Loucy (cell line): Measurements from ENCODE around the gene NBEA.

ENCODE experiments used
- H2AFZ ChIP-seq: fragments of 200-600 bp; sonication (generic); 2 replicates; pipeline ENCODE4 v1.6.0; 2016; ENCODE audit warnings: antibody characterized with exemption, mild to moderate bottlenecking, low read length, moderate library complexity
- H3F3A ChIP-seq: fragments of 200-600 bp; 2 replicates; pipeline ENCODE4 v1.6.0; 2016; ENCODE audit warnings: antibody characterized with exemption, low read depth, mild to moderate bottlenecking
- H3K27me3 ChIP-seq: fragments of 200-600 bp; sonication (generic); 2 replicates; pipeline ENCODE4 v1.6.1; 2014; ENCODE audit warnings: low read length, mild to moderate bottlenecking; ENCODE audit not compliant: insufficient read depth, poor library complexity, severe bottlenecking
- H3K36me3 ChIP-seq: fragments of 200-600 bp; sonication (generic); 2 replicates; pipeline ENCODE4 v1.6.1; 2016; ENCODE audit warnings: low read length; ENCODE audit not compliant: insufficient read depth
- H3K4me1 ChIP-seq: fragments of 200-600 bp; sonication (generic); 2 replicates; pipeline ENCODE4 v1.5.1; 2014; ENCODE audit warnings: low read length, mild to moderate bottlenecking; ENCODE audit not compliant: insufficient read depth, poor library complexity, severe bottlenecking
- H3K4me2 ChIP-seq: fragments of 200-600 bp; sonication (generic); 2 replicates; pipeline ENCODE4 v1.6.0; 2014; ENCODE audit warnings: antibody characterized with exemption, low read length, low read depth, mild to moderate bottlenecking; ENCODE audit not compliant: poor library complexity, severe bottlenecking
- H3K4me3 ChIP-seq: fragments of 200-600 bp; sonication (generic); 2 replicates; pipeline ENCODE4 v1.5.1; 2014; ENCODE audit warnings: low read length, mild to moderate bottlenecking, mixed read lengths; ENCODE audit not compliant: poor library complexity, severe bottlenecking
- H3K79me2 ChIP-seq: fragments of 200-600 bp; sonication (generic); 2 replicates; pipeline ENCODE4 v1.6.1; 2014; ENCODE audit warnings: low read length; ENCODE audit not compliant: insufficient read depth
- H3K9ac ChIP-seq: fragments of 200-600 bp; sonication (generic); 2 replicates; pipeline ENCODE4 v1.6.0; 2014; ENCODE audit warnings: mild to moderate bottlenecking, low read depth, low read length, moderate library complexity; ENCODE audit not compliant: poor library complexity, severe bottlenecking
- H3K9me2 ChIP-seq: fragments of 200-600 bp; sonication (generic); replicated peaks from 2 replicates; pipeline ENCODE4 v1.6.1; 2016; ENCODE audit warnings: low read depth, low read length, mixed read lengths
- H3K9me3 ChIP-seq: fragments of 200-600 bp; sonication (generic); 2 replicates; pipeline ENCODE4 v1.6.1; 2014; ENCODE audit warnings: mild to moderate bottlenecking, antibody characterized with exemption, low read length, low read depth; ENCODE audit not compliant: insufficient read depth
- H4K20me1 ChIP-seq: fragments of 200-600 bp; sonication (generic); 2 replicates; pipeline ENCODE4 v1.6.0; 2014; ENCODE audit warnings: antibody characterized with exemption, low read length, mild to moderate bottlenecking; ENCODE audit not compliant: insufficient read depth, poor library complexity, severe bottlenecking
- EZH2phosphoT487 ChIP-seq: fragments of 200-600 bp; IDR thresholded peaks from 2 replicates; pipeline ENCODE4 v1.6.1; 2018; ENCODE audit warnings: antibody characterized with exemption, mild to moderate bottlenecking, moderate library complexity, borderline replicate concordance
- TF ChIP-seq, protein P1 (sequence below): fragments of 200-600 bp; sonication (generic); conservative IDR thresholded peaks from 2 replicates; pipeline ENCODE4 v1.5.1; 2014; ENCODE audit warnings: mild to moderate bottlenecking, antibody characterized with exemption, low read length

The NBEA gene

DNA sequence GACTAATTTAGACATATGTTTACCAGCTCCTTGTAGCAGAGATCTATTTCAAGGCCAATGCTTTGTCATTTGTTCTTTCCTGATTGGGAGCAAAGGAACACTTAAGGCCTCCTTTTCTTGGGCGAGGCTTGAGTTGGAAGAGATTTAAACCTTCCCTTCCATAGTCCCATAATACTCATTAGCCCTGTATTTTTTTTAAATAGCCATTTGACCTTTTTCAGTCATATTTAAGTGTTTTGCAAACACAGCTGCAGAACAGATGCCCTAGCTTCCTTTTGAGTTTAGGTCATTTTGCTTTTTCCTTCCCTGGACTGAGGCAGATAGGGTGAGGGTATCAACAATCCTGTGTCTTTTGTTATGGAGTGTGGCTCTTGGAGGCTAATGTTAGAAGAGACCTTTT, 198.3 kb downstream of the NBEA start:
- no peak overlapping the region for H3K9ac ChIP-seq
- no peaks in the 10 kb centered on the region for H3K9me3 ChIP-seq
- H4K20me1 ChIP-seq, result no peaks in the 10 kb centered on the region
- H3K4me2 ChIP-seq, result peak overlapping the region; percentile 24
- H3K36me3 ChIP-seq, result no peaks in the 10 kb centered on the region
- no peaks in the 10 kb centered on the region for H3K9me2 ChIP-seq
- no peak overlapping the region for H2AFZ ChIP-seq
- H3K27me3 ChIP-seq, result no peaks in the 10 kb centered on the region
- H3K4me3 ChIP-seq, result no peak overlapping the region
- H3K4me1 ChIP-seq, result peaks cover 4% of the 10 kb centered on the region
- H3K79me2 ChIP-seq, result no peaks in the 10 kb centered on the region
- TF ChIP-seq, protein P1, sequence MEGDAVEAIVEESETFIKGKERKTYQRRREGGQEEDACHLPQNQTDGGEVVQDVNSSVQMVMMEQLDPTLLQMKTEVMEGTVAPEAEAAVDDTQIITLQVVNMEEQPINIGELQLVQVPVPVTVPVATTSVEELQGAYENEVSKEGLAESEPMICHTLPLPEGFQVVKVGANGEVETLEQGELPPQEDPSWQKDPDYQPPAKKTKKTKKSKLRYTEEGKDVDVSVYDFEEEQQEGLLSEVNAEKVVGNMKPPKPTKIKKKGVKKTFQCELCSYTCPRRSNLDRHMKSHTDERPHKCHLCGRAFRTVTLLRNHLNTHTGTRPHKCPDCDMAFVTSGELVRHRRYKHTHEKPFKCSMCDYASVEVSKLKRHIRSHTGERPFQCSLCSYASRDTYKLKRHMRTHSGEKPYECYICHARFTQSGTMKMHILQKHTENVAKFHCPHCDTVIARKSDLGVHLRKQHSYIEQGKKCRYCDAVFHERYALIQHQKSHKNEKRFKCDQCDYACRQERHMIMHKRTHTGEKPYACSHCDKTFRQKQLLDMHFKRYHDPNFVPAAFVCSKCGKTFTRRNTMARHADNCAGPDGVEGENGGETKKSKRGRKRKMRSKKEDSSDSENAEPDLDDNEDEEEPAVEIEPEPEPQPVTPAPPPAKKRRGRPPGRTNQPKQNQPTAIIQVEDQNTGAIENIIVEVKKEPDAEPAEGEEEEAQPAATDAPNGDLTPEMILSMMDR, result no peak
- TF ChIP-seq EZH2phosphoT487, result no peak
- H3F3A ChIP-seq, result no peaks in the 10 kb centered on the region

DNA sequence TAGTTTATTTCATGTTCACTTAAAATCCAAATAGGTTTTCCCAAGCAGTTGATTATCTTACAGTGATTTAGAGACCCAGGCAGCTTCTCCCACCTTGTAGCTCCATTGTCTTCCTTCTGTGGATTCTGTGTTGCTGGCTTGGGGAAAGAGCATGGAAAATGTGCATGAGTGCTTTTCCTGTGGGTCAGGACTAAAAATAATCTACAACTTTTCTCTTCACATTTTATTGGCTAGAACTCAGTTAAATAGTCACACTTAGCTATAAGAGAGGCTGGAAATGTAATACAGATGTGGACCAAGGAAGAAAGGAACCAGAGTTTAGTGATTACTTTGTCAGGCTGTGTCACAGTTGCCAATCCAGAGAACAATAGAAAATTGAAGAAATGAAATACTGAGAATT, 198.8 kb downstream of the NBEA start:
- no peak for TF ChIP-seq EZH2phosphoT487
- TF ChIP-seq, protein P1, result no peak
- Histone ChIP-seq H3F3A (no peaks in the 10 kb centered on the region), H3K4me3 (no peak overlapping the region), H2AFZ (no peak overlapping the region), H3K9me2 (no peaks in the 10 kb centered on the region), H3K79me2 (no peaks in the 10 kb centered on the region), H3K4me2 (no peak overlapping the region), H3K27me3 (no peaks in the 10 kb centered on the region), H4K20me1 (no peaks in the 10 kb centered on the region), H3K4me1 (peaks cover 4% of the 10 kb centered on the region), H3K36me3 (no peaks in the 10 kb centered on the region), H3K9me3 (no peaks in the 10 kb centered on the region), H3K9ac (no peak overlapping the region)

DNA sequence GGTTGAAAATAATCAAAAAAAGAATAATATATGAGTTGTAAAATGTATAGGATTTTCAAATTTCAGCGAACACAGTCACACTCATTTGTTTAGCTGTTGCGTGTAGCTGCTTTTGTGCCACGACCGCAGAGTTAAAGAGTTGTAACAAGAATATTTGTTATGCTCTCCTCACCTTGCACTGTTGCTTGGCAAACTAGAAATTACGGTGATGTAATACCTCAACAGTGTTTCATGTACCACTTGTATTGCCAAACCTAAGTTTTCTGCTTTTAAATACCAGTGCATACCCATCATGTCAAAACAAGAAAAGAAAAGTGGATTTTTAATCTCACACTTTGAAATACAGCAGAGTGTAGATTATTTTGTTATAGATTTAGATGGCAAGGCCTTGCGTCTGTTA, 201.1 kb downstream of the NBEA start:
- H3K4me3 ChIP-seq, result no peak overlapping the region
- no peaks in the 10 kb centered on the region for H3K9me3 ChIP-seq
- H3K36me3 ChIP-seq, result no peaks in the 10 kb centered on the region
- no peak overlapping the region for H2AFZ ChIP-seq
- H3K27me3 ChIP-seq, result no peaks in the 10 kb centered on the region
- no peak overlapping the region for H3K4me2 ChIP-seq
- H3K9ac ChIP-seq, result no peak overlapping the region
- H4K20me1 ChIP-seq, result no peaks in the 10 kb centered on the region
- H3K9me2 ChIP-seq, result no peaks in the 10 kb centered on the region
- H3F3A ChIP-seq, result no peaks in the 10 kb centered on the region
- no peaks in the 10 kb centered on the region for H3K79me2 ChIP-seq
- H3K4me1 ChIP-seq, result no peaks in the 10 kb centered on the region
- TF ChIP-seq EZH2phosphoT487, result no peak
- TF ChIP-seq, protein P1, result no peak
